WTC11 (cell line): Measurements from ENCODE around the gene NOD1. TPM values are rescaled to one million over a fixed set of nuclear protein-coding genes. Genes with fewer than 3 reads are reported as not detected.

Experiments used
- ATAC-seq: fragments of 200-7000 bp; cut with Tn5 transposase; 2 replicates; pipeline ENCODE4 v1.10.0; 2021; ENCODE audit warnings: mild to moderate bottlenecking, moderate library complexity
- CTCF ChIA-PET: fragments of 300-600 bp; sonication (Branson Sonifier 250); formaldehyde crosslinking; loops from one replicate; lab custom pipeline; 2021; ENCODE audit warnings: antibody characterized with exemption; lab: Charles Lee
- POLR2A ChIA-PET: fragments of 350-600 bp; sonication (Branson Sonifier 250); formaldehyde crosslinking; loops from one replicate; lab custom pipeline; 2021; ENCODE audit warnings: antibody characterized with exemption; lab: Charles Lee
- DNase-seq: peaks from one replicate; pipeline ENCODE4 v3.0.0; 2021; ENCODE audit warnings: low spot score
- H3K27ac Mint-ChIP-seq: 2 replicates; pipeline ENCODE4 v1.8.0; 2021; ENCODE audit warnings: mixed read lengths
- H3K27me3 Mint-ChIP-seq: 2 replicates; pipeline ENCODE4 v1.8.0; 2021; ENCODE audit warnings: low read depth, mild to moderate bottlenecking, moderate library complexity, mixed read lengths
- H3K36me3 Mint-ChIP-seq: 2 replicates; pipeline ENCODE4 v1.8.0; 2021; ENCODE audit warnings: mixed read lengths
- H3K4me1 Mint-ChIP-seq: 2 replicates; pipeline ENCODE4 v1.8.0; 2022; ENCODE audit warnings: mixed read lengths
- H3K4me3 Mint-ChIP-seq: 2 replicates; pipeline ENCODE4 v1.8.0; 2021; ENCODE audit warnings: mild to moderate bottlenecking, moderate library complexity, mixed read lengths
- H3K9me3 Mint-ChIP-seq: 2 replicates; pipeline ENCODE4 v1.8.0; 2021; ENCODE audit warnings: mixed read lengths
- ARID4B ChIP-seq: sonication (generic); formaldehyde crosslinking; IDR thresholded peaks from 2 replicates; pipeline ENCODE4 v1.8.0; 2023; ENCODE audit warnings: missing genetic modification reagents, mild to moderate bottlenecking, borderline replicate concordance
- E2F5 ChIP-seq: sonication (generic); formaldehyde crosslinking; IDR thresholded peaks from 2 replicates; pipeline ENCODE4 v1.8.1; 2022; ENCODE audit warnings: mild to moderate bottlenecking, moderate library complexity, missing genetic modification reagents
- ELF4 ChIP-seq: sonication (generic); formaldehyde crosslinking; IDR thresholded peaks from 2 replicates; pipeline ENCODE4 v1.8.1; 2022; ENCODE audit warnings: low read depth, mild to moderate bottlenecking, moderate library complexity, missing genetic modification reagents
- ESRRA ChIP-seq: sonication (generic); formaldehyde crosslinking; IDR thresholded peaks from 2 replicates; pipeline ENCODE4 v1.8.1; 2022; ENCODE audit warnings: mild to moderate bottlenecking, missing genetic modification reagents, borderline replicate concordance
- FOXK1 ChIP-seq: sonication (generic); formaldehyde crosslinking; IDR thresholded peaks from 2 replicates; pipeline ENCODE4 v1.8.0; 2022; ENCODE audit warnings: mild to moderate bottlenecking, moderate library complexity, missing genetic modification reagents
- JAZF1 ChIP-seq: fragments of 250-450 bp; sonication (Bioruptor Pico); IDR thresholded peaks from 2 replicates; pipeline ENCODE4 v1.9.0; 2021; ENCODE audit warnings: moderate library complexity, mild to moderate bottlenecking, inconsistent platforms
- KAT7 ChIP-seq: sonication (generic); formaldehyde crosslinking; IDR thresholded peaks from 2 replicates; pipeline ENCODE4 v1.8.1; 2023; ENCODE audit warnings: missing genetic modification reagents, mild to moderate bottlenecking, borderline replicate concordance
- NFE2L1 ChIP-seq: sonication (generic); formaldehyde crosslinking; IDR thresholded peaks from 2 replicates; pipeline ENCODE4 v1.8.1; 2023; ENCODE audit warnings: missing genetic modification reagents
- NFYB ChIP-seq: sonication (generic); formaldehyde crosslinking; conservative IDR thresholded peaks from 2 replicates; pipeline ENCODE4 v1.8.0; 2022; ENCODE audit warnings: low read depth, missing genetic modification reagents
- OVOL2 ChIP-seq: fragments of 250-450 bp; sonication (Bioruptor Pico); IDR thresholded peaks from 2 replicates; pipeline ENCODE4 v1.9.0; 2021; ENCODE audit warnings: mild to moderate bottlenecking, borderline replicate concordance
- RELA ChIP-seq: sonication (generic); formaldehyde crosslinking; IDR thresholded peaks from 2 replicates; pipeline ENCODE4 v1.8.1; 2022; ENCODE audit warnings: missing genetic modification reagents, mild to moderate bottlenecking, borderline replicate concordance
- RORB ChIP-seq: fragments of 250-450 bp; sonication (Bioruptor Pico); IDR thresholded peaks from 2 replicates; pipeline ENCODE4 v1.9.0; 2021; ENCODE audit warnings: mild to moderate bottlenecking
- SOX15 ChIP-seq: fragments of 250-450 bp; sonication (Bioruptor Pico); IDR thresholded peaks from 2 replicates; pipeline ENCODE4 v1.9.0; 2021; ENCODE audit warnings: mild to moderate bottlenecking
- SP1 ChIP-seq: sonication (generic); formaldehyde crosslinking; conservative IDR thresholded peaks from 2 replicates; pipeline ENCODE4 v1.8.1; 2022; ENCODE audit warnings: missing genetic modification reagents
- ZNF317 ChIP-seq: sonication (generic); formaldehyde crosslinking; IDR thresholded peaks from 2 replicates; pipeline ENCODE4 v1.8.1; 2023; ENCODE audit warnings: low read depth, mild to moderate bottlenecking, moderate library complexity, missing genetic modification reagents, borderline replicate concordance
- ZNF396 ChIP-seq: fragments of 250-450 bp; sonication (Bioruptor Pico); IDR thresholded peaks from 2 replicates; pipeline ENCODE4 v1.8.0; 2021; ENCODE audit warnings: mild to moderate bottlenecking, moderate library complexity, borderline replicate concordance
- total RNA-seq: library from RNA; stranded (reverse); gene quantifications from 3 replicates; pipeline ENCODE4 v1.2.3, GENCODE V29; 2021
- TF ChIP-seq, protein P1 (sequence below): fragments of 250-450 bp; sonication (Bioruptor Pico); IDR thresholded peaks from 2 replicates; pipeline ENCODE4 v1.9.0; 2021; ENCODE audit warnings: mild to moderate bottlenecking
- TF ChIP-seq, protein P2 (sequence below): sonication (generic); formaldehyde crosslinking; conservative IDR thresholded peaks from 2 replicates; pipeline ENCODE4 v1.8.1; 2022; ENCODE audit warnings: mild to moderate bottlenecking, missing genetic modification reagents
- TF ChIP-seq, protein P3 (sequence below): sonication (generic); formaldehyde crosslinking; conservative IDR thresholded peaks from 2 replicates; pipeline ENCODE4 v1.8.1; 2023; ENCODE audit warnings: mild to moderate bottlenecking, low read depth, missing genetic modification reagents, moderate library complexity
- TF ChIP-seq, protein P4 (sequence below): sonication (generic); formaldehyde crosslinking; IDR thresholded peaks from 2 replicates; pipeline ENCODE4 v1.8.0; 2022; ENCODE audit warnings: mild to moderate bottlenecking, missing genetic modification reagents

The NOD1 gene
- total RNA-seq, 1 experiment from 2014 or later: 6.4 TPM

DNA sequence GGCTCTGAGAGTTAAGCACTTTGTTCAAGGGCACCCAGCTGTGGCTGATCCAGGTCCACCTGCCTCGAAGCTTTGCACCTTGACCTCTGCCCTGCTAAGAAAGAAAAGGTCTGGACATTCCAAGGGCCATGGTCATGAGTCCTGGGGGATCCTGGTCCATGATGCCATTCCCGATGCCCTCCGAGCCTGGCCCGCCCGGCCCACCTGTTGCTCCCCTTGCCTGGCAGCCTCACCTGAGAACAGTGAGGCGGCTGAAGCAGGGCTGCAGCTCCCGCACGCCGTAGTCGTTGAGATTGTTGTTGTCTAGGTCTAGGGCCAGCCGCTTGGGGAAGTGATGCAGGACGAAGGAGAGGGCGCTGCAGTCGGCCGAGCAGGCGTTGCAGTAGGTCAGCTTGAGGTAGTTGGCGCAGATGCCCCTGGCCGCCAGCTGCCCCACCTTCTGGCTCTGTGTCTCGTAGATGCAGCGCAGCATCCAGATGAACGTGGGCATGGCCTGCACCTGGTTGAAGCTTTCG lies 27.5 kb downstream of the NOD1 start:
- no peaks in the 10 kb centered on the region for H3K9me3 Mint-ChIP-seq
- peaks cover 24% of the 10 kb centered on the region for H3K4me1 Mint-ChIP-seq
- no peak for TF ChIP-seq ARID4B (CRISPR knock-in tag)
- TF ChIP-seq, protein P1, sequence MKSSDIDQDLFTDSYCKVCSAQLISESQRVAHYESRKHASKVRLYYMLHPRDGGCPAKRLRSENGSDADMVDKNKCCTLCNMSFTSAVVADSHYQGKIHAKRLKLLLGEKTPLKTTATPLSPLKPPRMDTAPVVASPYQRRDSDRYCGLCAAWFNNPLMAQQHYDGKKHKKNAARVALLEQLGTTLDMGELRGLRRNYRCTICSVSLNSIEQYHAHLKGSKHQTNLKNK (CRISPR knock-in tag): no peak
- TF ChIP-seq JAZF1 (CRISPR knock-in tag): no peak
- no peak for TF ChIP-seq E2F5
- TF ChIP-seq OVOL2: no peak
- TF ChIP-seq RELA (CRISPR knock-in tag): no peak
- TF ChIP-seq KAT7 (CRISPR knock-in tag): no peak
- TF ChIP-seq, protein P2, sequence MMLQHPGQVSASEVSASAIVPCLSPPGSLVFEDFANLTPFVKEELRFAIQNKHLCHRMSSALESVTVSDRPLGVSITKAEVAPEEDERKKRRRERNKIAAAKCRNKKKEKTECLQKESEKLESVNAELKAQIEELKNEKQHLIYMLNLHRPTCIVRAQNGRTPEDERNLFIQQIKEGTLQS: no peak
- TF ChIP-seq, protein P3, sequence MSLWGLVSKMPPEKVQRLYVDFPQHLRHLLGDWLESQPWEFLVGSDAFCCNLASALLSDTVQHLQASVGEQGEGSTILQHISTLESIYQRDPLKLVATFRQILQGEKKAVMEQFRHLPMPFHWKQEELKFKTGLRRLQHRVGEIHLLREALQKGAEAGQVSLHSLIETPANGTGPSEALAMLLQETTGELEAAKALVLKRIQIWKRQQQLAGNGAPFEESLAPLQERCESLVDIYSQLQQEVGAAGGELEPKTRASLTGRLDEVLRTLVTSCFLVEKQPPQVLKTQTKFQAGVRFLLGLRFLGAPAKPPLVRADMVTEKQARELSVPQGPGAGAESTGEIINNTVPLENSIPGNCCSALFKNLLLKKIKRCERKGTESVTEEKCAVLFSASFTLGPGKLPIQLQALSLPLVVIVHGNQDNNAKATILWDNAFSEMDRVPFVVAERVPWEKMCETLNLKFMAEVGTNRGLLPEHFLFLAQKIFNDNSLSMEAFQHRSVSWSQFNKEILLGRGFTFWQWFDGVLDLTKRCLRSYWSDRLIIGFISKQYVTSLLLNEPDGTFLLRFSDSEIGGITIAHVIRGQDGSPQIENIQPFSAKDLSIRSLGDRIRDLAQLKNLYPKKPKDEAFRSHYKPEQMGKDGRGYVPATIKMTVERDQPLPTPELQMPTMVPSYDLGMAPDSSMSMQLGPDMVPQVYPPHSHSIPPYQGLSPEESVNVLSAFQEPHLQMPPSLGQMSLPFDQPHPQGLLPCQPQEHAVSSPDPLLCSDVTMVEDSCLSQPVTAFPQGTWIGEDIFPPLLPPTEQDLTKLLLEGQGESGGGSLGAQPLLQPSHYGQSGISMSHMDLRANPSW (CRISPR knock-in tag): no peak
- no peak for TF ChIP-seq RORB (CRISPR knock-in tag)
- TF ChIP-seq, protein P4, sequence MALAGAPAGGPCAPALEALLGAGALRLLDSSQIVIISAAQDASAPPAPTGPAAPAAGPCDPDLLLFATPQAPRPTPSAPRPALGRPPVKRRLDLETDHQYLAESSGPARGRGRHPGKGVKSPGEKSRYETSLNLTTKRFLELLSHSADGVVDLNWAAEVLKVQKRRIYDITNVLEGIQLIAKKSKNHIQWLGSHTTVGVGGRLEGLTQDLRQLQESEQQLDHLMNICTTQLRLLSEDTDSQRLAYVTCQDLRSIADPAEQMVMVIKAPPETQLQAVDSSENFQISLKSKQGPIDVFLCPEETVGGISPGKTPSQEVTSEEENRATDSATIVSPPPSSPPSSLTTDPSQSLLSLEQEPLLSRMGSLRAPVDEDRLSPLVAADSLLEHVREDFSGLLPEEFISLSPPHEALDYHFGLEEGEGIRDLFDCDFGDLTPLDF: no peak
- no peak for TF ChIP-seq ELF4
- no peak for TF ChIP-seq ZNF396
- no peak for TF ChIP-seq SP1 (CRISPR knock-in tag)
- TF ChIP-seq ZNF317: no peak
- TF ChIP-seq NFYB (CRISPR knock-in tag): no peak
- TF ChIP-seq FOXK1 (CRISPR knock-in tag): no peak
- no peak for TF ChIP-seq ESRRA (CRISPR knock-in tag)
- TF ChIP-seq SOX15 (CRISPR knock-in tag): no peak
- no peak for TF ChIP-seq NFE2L1 (CRISPR knock-in tag)
- H3K27ac Mint-ChIP-seq: no peak overlapping the region; the same call in 1 of the 2 replicates
- ChIA-PET CTCF (interaction anchor here (1.0 to 3.1 kb wide), 3 partner anchors 18 to 286 kb away, joined by 3 to 12 read pairs (median 3); no protein-coding TSS in a partner anchor), POLR2A (interaction anchor here (0.6 kb wide), 1 partner anchor 206 kb away, joined by 3 read pairs; no protein-coding TSS in a partner anchor)
- no peaks in the 10 kb centered on the region for H3K27me3 Mint-ChIP-seq
- ATAC-seq: no peak
- no peak for DNase-seq
- H3K4me3 Mint-ChIP-seq: no peak overlapping the region
- peaks cover 2% of the 10 kb centered on the region for H3K36me3 Mint-ChIP-seq
